Endothelial cell (in vitro differentiated cells): Measurements from ENCODE around the gene NUDT14. TPM values are rescaled to one million over a fixed set of nuclear protein-coding genes. Genes with fewer than 3 reads are reported as not detected.

Experiments used
- DNase-seq: peaks from one replicate; pipeline ENCODE4 v3.0.0; 2021; ENCODE audit warnings: low spot score
- H3K27ac Mint-ChIP-seq: one replicate; pipeline ENCODE4 v1.8.0; 2021; ENCODE audit warnings: mixed read lengths, inconsistent platforms; ENCODE audit not compliant: unreplicated experiment
- H3K27me3 Mint-ChIP-seq: one replicate; pipeline ENCODE4 v1.8.0; 2021; ENCODE audit warnings: mild to moderate bottlenecking, moderate library complexity, mixed read lengths, inconsistent platforms; ENCODE audit not compliant: unreplicated experiment
- H3K36me3 Mint-ChIP-seq: one replicate; pipeline ENCODE4 v1.8.0; 2021; ENCODE audit warnings: mild to moderate bottlenecking, low read depth, mixed read lengths, inconsistent platforms; ENCODE audit not compliant: unreplicated experiment
- H3K4me1 Mint-ChIP-seq: one replicate; pipeline ENCODE4 v1.8.0; 2021; ENCODE audit warnings: mild to moderate bottlenecking, mixed read lengths, inconsistent platforms; ENCODE audit not compliant: unreplicated experiment
- H3K4me3 Mint-ChIP-seq: one replicate; pipeline ENCODE4 v1.8.0; 2021; ENCODE audit warnings: mild to moderate bottlenecking, mixed read lengths, inconsistent platforms; ENCODE audit not compliant: unreplicated experiment
- H3K9me3 Mint-ChIP-seq: one replicate; pipeline ENCODE4 v1.8.0; 2021; ENCODE audit warnings: mixed read lengths, inconsistent platforms; ENCODE audit not compliant: unreplicated experiment
- CTCF ChIP-seq: fragments of 200-600 bp; sonication (generic); IDR thresholded peaks from one replicate; pipeline ENCODE4 v1.5.0; 2021; ENCODE audit warnings: antibody characterized with exemption; ENCODE audit not compliant: unreplicated experiment
- total RNA-seq: library from RNA; stranded (reverse); fragmentation: NEBNext Ultra II Directional; extraction: Animal tissue kit (Norgen Biotek cat#: 25700); gene quantifications from one replicate; pipeline ENCODE4 v1.2.1, GENCODE V29; 2021; ENCODE audit not compliant: unreplicated experiment

Gene NUDT14
- total RNA-seq, 1 donor from 2014 or later = 135 TPM

GRCh38 chr14:105162669-105162979 lies 18.5 kb downstream of the NUDT14 start:
- no peaks in the 10 kb centered on the region for H3K9me3 Mint-ChIP-seq

GRCh38 chr14:105161964-105162668 lies 19.0 kb downstream of the NUDT14 start:
- H3K36me3 Mint-ChIP-seq = peaks cover 6% of the 10 kb centered on the region
- H3K4me1 Mint-ChIP-seq = peaks cover 44% of the 10 kb centered on the region

More at GRCh38 chr14:105162669-105162979, 18.5 kb downstream of the NUDT14 start:
- H3K27me3 Mint-ChIP-seq = peaks cover 28% of the 10 kb centered on the region
- H3K36me3 Mint-ChIP-seq = peaks cover 6% of the 10 kb centered on the region
- no peak for DNase-seq
- no peak for TF ChIP-seq CTCF
- H3K27ac Mint-ChIP-seq = no peak overlapping the region
- H3K4me3 Mint-ChIP-seq = no peak overlapping the region
- H3K4me1 Mint-ChIP-seq = peaks cover 44% of the 10 kb centered on the region

GRCh38 chr14:105161309-105161708 lies 19.8 kb downstream of the NUDT14 start:
- H3K4me3 Mint-ChIP-seq = no peak overlapping the region
- DNase-seq = no peak
- H3K9me3 Mint-ChIP-seq = no peaks in the 10 kb centered on the region
- peaks cover 38% of the 10 kb centered on the region for H3K4me1 Mint-ChIP-seq
- peak overlapping the region; percentile 48 for H3K27ac Mint-ChIP-seq
- no peaks in the 10 kb centered on the region for H3K36me3 Mint-ChIP-seq
- H3K27me3 Mint-ChIP-seq = peaks cover 23% of the 10 kb centered on the region
- no peak for TF ChIP-seq CTCF

More at GRCh38 chr14:105161964-105162668, 19.0 kb downstream of the NUDT14 start:
- Mint-ChIP-seq H3K27ac (no peak overlapping the region), H3K4me3 (no peak overlapping the region), H3K9me3 (no peaks in the 10 kb centered on the region), H3K27me3 (peaks cover 28% of the 10 kb centered on the region)
- DNase-seq = no peak
- no peak for TF ChIP-seq CTCF

- DNase-seq = no peak
- Mint-ChIP-seq H3K36me3 (no peaks in the 10 kb centered on the region), H3K4me3 (no peak overlapping the region), H3K4me1 (peaks cover 37% of the 10 kb centered on the region), H3K27me3 (peaks cover 24% of the 10 kb centered on the region), H3K27ac (peak overlapping the region; percentile 48), H3K9me3 (no peaks in the 10 kb centered on the region)
- no peak for TF ChIP-seq CTCF
Observed at GRCh38 chr14:105160776-105161175, 20.3 kb downstream of the NUDT14 start.

GRCh38 chr14:105159344-105159743 lies 21.8 kb downstream of the NUDT14 start:
- Mint-ChIP-seq H3K27me3 (peaks cover 25% of the 10 kb centered on the region), H3K4me3 (no peak overlapping the region), H3K27ac (no peak overlapping the region)

More at GRCh38 chr14:105159344-105159743, 21.8 kb downstream of the NUDT14 start:
- no peak for TF ChIP-seq CTCF
- peaks cover 26% of the 10 kb centered on the region for H3K4me1 Mint-ChIP-seq
- no peaks in the 10 kb centered on the region for H3K9me3 Mint-ChIP-seq
- DNase-seq = no peak
- no peaks in the 10 kb centered on the region for H3K36me3 Mint-ChIP-seq
